Mammary epithelial cell (primary cell): Measurements from ENCODE around the gene ADCK2.

ENCODE experiments used
- EZH2 ChIP-seq: IDR thresholded peaks from 2 replicates; pipeline ENCODE4 v1.6.1; 2012; ENCODE audit warnings: low read length, inconsistent platforms, borderline replicate concordance
- TF ChIP-seq, protein P1 (sequence below), 2 donors: IDR thresholded peaks in 1 of 2; conservative IDR thresholded peaks in 1 of 2; 2 replicates each; pipeline ENCODE4 v1.5.1; 2011 to 2012; ENCODE audit warnings: inconsistent platforms in 2 of 2, low read length in 2 of 2, mild to moderate bottlenecking in 2 of 2, control low read depth in 1 of 2, low read depth in 1 of 2; ENCODE audit not compliant: insufficient read depth in 1 of 2; ENCODE audit errors: extremely low read depth in 1 of 2

DNA sequence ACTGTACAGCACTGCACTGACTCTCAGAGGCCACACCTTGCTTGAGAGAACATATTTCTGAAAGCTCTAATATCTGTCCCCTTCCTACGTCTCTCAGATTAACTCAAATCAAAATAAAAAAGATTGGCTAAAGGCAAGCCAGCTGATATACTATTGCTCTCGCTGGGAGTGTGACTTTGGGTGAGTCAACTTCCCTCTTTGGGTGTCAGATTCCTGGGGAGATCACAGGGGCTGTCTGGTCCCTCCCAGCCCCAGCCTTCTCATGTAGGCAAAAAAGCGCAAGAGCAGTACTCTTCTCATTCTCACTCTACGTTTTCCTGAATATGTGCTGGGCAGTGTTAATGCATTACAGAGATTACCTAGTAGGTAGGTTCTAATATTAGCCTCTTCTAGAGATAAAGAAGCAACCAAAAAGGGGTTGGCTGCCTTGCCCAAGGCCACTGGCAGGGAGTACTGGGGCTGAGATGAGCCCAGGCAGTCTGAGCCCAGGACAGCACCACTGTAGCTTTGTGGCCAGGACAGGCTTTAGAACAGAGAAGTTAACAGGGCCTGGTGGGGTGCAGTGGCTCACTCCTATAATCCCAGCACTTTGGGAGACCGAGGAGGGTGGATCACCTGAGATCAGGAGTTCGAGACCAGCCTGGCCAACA lies 23.1 kb upstream of the ADCK2 start:
- TF ChIP-seq, protein P1, sequence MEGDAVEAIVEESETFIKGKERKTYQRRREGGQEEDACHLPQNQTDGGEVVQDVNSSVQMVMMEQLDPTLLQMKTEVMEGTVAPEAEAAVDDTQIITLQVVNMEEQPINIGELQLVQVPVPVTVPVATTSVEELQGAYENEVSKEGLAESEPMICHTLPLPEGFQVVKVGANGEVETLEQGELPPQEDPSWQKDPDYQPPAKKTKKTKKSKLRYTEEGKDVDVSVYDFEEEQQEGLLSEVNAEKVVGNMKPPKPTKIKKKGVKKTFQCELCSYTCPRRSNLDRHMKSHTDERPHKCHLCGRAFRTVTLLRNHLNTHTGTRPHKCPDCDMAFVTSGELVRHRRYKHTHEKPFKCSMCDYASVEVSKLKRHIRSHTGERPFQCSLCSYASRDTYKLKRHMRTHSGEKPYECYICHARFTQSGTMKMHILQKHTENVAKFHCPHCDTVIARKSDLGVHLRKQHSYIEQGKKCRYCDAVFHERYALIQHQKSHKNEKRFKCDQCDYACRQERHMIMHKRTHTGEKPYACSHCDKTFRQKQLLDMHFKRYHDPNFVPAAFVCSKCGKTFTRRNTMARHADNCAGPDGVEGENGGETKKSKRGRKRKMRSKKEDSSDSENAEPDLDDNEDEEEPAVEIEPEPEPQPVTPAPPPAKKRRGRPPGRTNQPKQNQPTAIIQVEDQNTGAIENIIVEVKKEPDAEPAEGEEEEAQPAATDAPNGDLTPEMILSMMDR (conservative IDR thresholded peaks at IDR 0.05 in 1 of 2, IDR thresholded peaks at IDR 0.05 in 1 of 2; ENCODE audit: extremely low read depth in 1 of 2, insufficient read depth in 1 of 2, low read depth in 1 of 2, low read length in 2 of 2): no peak
- no peak for TF ChIP-seq EZH2
